ENCODE data around the gene CFAP97D1.

DNA sequence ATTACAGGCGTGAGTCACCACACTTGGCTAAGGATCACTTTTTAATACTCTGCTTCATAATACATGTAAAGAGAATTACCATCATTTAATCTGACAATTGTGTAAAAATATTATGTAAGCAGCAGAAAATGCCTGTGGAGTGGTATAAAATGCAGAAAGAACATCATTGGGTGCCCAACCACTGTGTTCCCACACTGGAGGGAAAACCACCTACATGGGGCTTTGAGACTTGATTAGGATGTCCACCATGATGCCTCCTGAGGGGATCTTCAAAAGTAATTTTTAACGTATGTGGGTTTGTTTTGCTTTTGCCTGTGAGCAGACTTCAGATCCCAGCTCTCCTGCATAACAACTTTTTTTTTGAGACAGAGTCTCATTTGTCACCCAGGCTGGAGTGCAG is 18.8 kb downstream of the CFAP97D1 start:
- TF ChIP-seq CTCF (optimal IDR thresholded peaks at IDR 0.05 in 1 of 3, IDR thresholded peaks at IDR 0.05 in 1 of 3, conservative IDR thresholded peaks at IDR 0.05 in 1 of 3; ENCODE audit: extremely low read depth in 1 of 3, insufficient read depth in 2 of 3, low read length in 3 of 3): no peak
- no peak for TF ChIP-seq EZH2 (IDR thresholded peaks at IDR 0.05; ENCODE audit: low read length)

Measured in keratinocyte (primary cell).